Measurements from ENCODE around the gene NPPB. TPM values are rescaled to one million over a fixed set of nuclear protein-coding genes. Genes with fewer than 3 reads are reported as not detected.
A peak's percentile ranks its signal among the peaks of the same experiment; 100 is the strongest.

Gene NPPB
- total and polyA plus RNA-seq, 9 of the 15 experiments (the other 6 are each of a cell fraction or from before 2014, with no cell fraction given): not detected

- no peak for TF ChIP-seq AFF1 (IDR thresholded peaks at IDR 0.05; ENCODE audit: low read depth in 1 of 2, partially characterized antibody in 2 of 2)
- TF ChIP-seq NFIC (IDR thresholded peaks at IDR 0.05): peak; percentile 58
- TF ChIP-seq MYBL2 (IDR thresholded peaks at IDR 0.05; ENCODE audit: low read depth): no peak
- no peak for TF ChIP-seq MYBL2 (CRISPR knock-in tag; IDR thresholded peaks at IDR 0.05; ENCODE audit: borderline replicate concordance)
- TF ChIP-seq ZNF507 (tag; conservative IDR thresholded peaks at IDR 0.05): no peak
- TF ChIP-seq JUND (IDR thresholded peaks at IDR 0.05; ENCODE audit: borderline replicate concordance, low read depth, low read length): 0 out of 2 replicates have a peak, but pooled peaks have one; percentile 19
- no peak for TF ChIP-seq JUND (tag; IDR thresholded peaks at IDR 0.05; ENCODE audit: borderline replicate concordance, low read depth, low read length)
- TF ChIP-seq ZNF57 (CRISPR knock-in tag; IDR thresholded peaks at IDR 0.05): no peak
- no peak for TF ChIP-seq RERE (CRISPR knock-in tag; IDR thresholded peaks at IDR 0.05; ENCODE audit: borderline replicate concordance)
- TF ChIP-seq ZNF561 (CRISPR knock-in tag; conservative IDR thresholded peaks at IDR 0.05): no peak
- no peak for TF ChIP-seq FOXP4 (CRISPR knock-in tag; IDR thresholded peaks at IDR 0.05; ENCODE audit: borderline replicate concordance)
- no peak for TF ChIP-seq TEAD4 (IDR thresholded peaks at IDR 0.05; ENCODE audit: low read length)
- no peak for TF ChIP-seq TEAD4 (CRISPR knock-in tag; IDR thresholded peaks at IDR 0.05; ENCODE audit: borderline replicate concordance)
- TF ChIP-seq HMGXB4 (CRISPR knock-in tag; IDR thresholded peaks at IDR 0.05): no peak
These were observed 4.1 kb upstream of the NPPB start (continued) for GRCh38 chr1:11862890-11863289.

All from K562 (cell line).